A549 (cell line): ENCODE results near the gene CAMKK2.

Experiments
- BHLHE40 ChIP-seq: IDR thresholded peaks from 2 replicates; pipeline ENCODE4 v1.6.1; 2012; ENCODE audit warnings: low read depth, low read length, inconsistent platforms
- EHMT2 ChIP-seq: fragments of 200-600 bp; sonication (generic); IDR thresholded peaks from 2 replicates; pipeline ENCODE4 v1.6.1; 2016; ENCODE audit warnings: antibody characterized with exemption, low read depth, mild to moderate bottlenecking, moderate library complexity
- ESRRA ChIP-seq: fragments of 150-350 bp; IDR thresholded peaks from 2 replicates; pipeline ENCODE4 v1.6.1; 2014; ENCODE audit warnings: mild to moderate bottlenecking, low read length, borderline replicate concordance
- FOXS1 ChIP-seq: fragments of 250-450 bp; sonication (Bioruptor Pico); IDR thresholded peaks from 2 replicates; pipeline ENCODE4 v1.5.0; 2020; ENCODE audit warnings: mild to moderate bottlenecking, moderate library complexity
- JUNB ChIP-seq: fragments of >200 bp; sonication (Bioruptor Twin); formaldehyde crosslinking; IDR thresholded peaks from 2 replicates; pipeline ENCODE4 v1.6.1; 2016
- KDM1A ChIP-seq: fragments of 200-600 bp; sonication (generic); IDR thresholded peaks from 2 replicates; pipeline ENCODE4 v1.6.1; 2016; ENCODE audit warnings: low read depth, mild to moderate bottlenecking
- MAZ ChIP-seq: fragments of 150-350 bp; IDR thresholded peaks from 2 replicates; pipeline ENCODE4 v1.6.1; 2014; ENCODE audit warnings: antibody characterized with exemption, low read depth, low read length, borderline replicate concordance
- MYC ChIP-seq: IDR thresholded peaks from 2 replicates; pipeline ENCODE4 v1.6.1; 2012; ENCODE audit warnings: mild to moderate bottlenecking, inconsistent platforms, low read length, improper control_type of control experiment, borderline replicate concordance
- POLR2A ChIP-seq: IDR thresholded peaks from 2 replicates; pipeline ENCODE4 v1.6.1; 2012; ENCODE audit warnings: mild to moderate bottlenecking, low read length
- RAD21 ChIP-seq, 2 experiments: fragments of >200 bp in 1 of 2; sonication (Bioruptor Twin) in 1 of 2; formaldehyde crosslinking in 1 of 2; IDR thresholded peaks in 1 of 2; conservative IDR thresholded peaks in 1 of 2; 2 replicates in 1 of 2; 3 replicates in 1 of 2; pipeline ENCODE4 v1.6.1; 2012 to 2018; ENCODE audit warnings: inconsistent platforms in 1 of 2
- SMC3 ChIP-seq: fragments of >200 bp; sonication (Bioruptor Twin); formaldehyde crosslinking; IDR thresholded peaks from 3 replicates; pipeline ENCODE4 v1.6.1; 2018; ENCODE audit warnings: inconsistent platforms
- TF ChIP-seq, protein P1 (sequence below): fragments of >200 bp; sonication (Bioruptor Twin); formaldehyde crosslinking; IDR thresholded peaks from 3 replicates; pipeline ENCODE4 v1.5.1; 2016
- TF ChIP-seq, protein P2 (sequence below): fragments of 200-600 bp; sonication (generic); IDR thresholded peaks from 2 replicates; pipeline ENCODE4 v1.6.1; 2016; ENCODE audit warnings: antibody characterized with exemption, mild to moderate bottlenecking, moderate library complexity
- TF ChIP-seq, protein P3 (sequence below): IDR thresholded peaks from 2 replicates; pipeline ENCODE4 v1.6.1; 2012

DNA sequence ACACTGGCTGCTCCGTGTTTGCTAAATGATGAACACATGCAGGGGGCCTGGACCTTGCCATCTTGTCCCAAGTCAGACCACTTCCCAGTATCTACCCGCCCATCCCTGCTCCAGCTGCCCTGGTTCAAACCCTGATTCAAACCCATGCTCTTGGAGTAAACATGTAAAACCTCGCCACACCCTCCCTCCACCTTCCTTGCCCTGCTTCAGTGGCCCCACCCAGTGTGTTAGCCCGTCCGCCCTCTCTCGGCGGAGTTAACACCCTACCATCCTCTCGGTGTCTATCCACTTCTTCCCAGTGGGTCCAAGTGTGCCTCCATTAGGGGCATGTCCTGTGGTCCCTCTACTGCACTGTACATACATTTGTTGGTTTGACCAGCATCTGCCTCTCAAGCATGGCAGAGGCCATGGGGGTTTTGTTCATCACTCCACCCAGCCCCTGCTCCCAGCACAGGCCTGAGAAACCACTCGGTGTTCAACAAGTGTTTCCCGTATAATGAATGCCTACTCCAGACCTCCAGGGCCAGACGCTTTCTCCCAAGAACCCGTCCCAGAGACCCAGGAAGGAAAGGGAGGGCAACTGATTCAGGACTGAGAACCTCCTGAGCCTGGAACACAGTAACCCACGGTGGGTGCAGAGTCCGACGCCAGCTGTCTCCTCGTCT lies 49.5 kb downstream of the CAMKK2 start:
- TF ChIP-seq, protein P1, sequence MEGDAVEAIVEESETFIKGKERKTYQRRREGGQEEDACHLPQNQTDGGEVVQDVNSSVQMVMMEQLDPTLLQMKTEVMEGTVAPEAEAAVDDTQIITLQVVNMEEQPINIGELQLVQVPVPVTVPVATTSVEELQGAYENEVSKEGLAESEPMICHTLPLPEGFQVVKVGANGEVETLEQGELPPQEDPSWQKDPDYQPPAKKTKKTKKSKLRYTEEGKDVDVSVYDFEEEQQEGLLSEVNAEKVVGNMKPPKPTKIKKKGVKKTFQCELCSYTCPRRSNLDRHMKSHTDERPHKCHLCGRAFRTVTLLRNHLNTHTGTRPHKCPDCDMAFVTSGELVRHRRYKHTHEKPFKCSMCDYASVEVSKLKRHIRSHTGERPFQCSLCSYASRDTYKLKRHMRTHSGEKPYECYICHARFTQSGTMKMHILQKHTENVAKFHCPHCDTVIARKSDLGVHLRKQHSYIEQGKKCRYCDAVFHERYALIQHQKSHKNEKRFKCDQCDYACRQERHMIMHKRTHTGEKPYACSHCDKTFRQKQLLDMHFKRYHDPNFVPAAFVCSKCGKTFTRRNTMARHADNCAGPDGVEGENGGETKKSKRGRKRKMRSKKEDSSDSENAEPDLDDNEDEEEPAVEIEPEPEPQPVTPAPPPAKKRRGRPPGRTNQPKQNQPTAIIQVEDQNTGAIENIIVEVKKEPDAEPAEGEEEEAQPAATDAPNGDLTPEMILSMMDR: no peak
- TF ChIP-seq POLR2A (no peak), ESRRA (no peak), MAZ (no peak), KDM1A (no peak), EHMT2 (no peak), MYC (no peak), FOXS1 (no peak), JUNB (no peak), SMC3 (no peak), RAD21 (conservative IDR thresholded peaks at IDR 0.05 in 1 of 2, IDR thresholded peaks at IDR 0.05 in 1 of 2) (no peak), BHLHE40 (no peak)
- TF ChIP-seq, protein P2, sequence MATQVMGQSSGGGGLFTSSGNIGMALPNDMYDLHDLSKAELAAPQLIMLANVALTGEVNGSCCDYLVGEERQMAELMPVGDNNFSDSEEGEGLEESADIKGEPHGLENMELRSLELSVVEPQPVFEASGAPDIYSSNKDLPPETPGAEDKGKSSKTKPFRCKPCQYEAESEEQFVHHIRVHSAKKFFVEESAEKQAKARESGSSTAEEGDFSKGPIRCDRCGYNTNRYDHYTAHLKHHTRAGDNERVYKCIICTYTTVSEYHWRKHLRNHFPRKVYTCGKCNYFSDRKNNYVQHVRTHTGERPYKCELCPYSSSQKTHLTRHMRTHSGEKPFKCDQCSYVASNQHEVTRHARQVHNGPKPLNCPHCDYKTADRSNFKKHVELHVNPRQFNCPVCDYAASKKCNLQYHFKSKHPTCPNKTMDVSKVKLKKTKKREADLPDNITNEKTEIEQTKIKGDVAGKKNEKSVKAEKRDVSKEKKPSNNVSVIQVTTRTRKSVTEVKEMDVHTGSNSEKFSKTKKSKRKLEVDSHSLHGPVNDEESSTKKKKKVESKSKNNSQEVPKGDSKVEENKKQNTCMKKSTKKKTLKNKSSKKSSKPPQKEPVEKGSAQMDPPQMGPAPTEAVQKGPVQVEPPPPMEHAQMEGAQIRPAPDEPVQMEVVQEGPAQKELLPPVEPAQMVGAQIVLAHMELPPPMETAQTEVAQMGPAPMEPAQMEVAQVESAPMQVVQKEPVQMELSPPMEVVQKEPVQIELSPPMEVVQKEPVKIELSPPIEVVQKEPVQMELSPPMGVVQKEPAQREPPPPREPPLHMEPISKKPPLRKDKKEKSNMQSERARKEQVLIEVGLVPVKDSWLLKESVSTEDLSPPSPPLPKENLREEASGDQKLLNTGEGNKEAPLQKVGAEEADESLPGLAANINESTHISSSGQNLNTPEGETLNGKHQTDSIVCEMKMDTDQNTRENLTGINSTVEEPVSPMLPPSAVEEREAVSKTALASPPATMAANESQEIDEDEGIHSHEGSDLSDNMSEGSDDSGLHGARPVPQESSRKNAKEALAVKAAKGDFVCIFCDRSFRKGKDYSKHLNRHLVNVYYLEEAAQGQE: no peak
- TF ChIP-seq, protein P3, sequence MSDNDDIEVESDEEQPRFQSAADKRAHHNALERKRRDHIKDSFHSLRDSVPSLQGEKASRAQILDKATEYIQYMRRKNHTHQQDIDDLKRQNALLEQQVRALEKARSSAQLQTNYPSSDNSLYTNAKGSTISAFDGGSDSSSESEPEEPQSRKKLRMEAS: no peak
